ENCODE results near the gene CAMSAP3.

CAMSAP3 gene

DNA sequence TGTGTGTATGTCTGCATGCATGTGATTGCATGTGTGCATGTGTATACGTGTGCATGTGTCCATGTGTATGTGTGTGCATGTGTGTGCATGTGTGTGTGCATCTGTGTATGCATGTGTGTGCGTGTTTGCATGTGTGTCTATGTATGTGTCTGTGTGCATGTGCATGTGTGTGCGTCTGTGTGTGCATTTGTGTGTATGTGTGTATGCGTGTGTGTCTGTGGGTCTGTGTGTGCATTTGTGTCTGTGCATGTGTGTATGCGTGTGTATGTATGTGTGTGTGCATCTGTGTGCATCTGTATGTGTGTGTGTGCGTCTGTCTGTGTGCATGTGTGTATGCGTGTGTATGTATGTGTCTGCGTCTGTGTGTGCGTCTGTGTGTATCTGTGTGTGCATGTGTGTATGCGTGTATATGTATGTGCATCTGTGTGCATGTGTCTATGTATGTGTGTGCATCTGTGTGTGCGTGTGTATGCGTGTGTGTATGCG, 44.2 kb downstream of the CAMSAP3 start:
- Histone ChIP-seq H3K4me1 (ENCODE audit: low read length) (peaks cover 19% of the 10 kb centered on the region), H3K9me3 (ENCODE audit: insufficient read depth, low read length) (no peaks in the 10 kb centered on the region), H3K27me3 (ENCODE audit: low read depth, low read length) (no peaks in the 10 kb centered on the region), H4K20me1 (ENCODE audit: insufficient read depth, low read length) (peaks cover 7% of the 10 kb centered on the region; the same call in 1 of the 2 replicates), H3K27ac (ENCODE audit: low read length) (no peak overlapping the region), H3K4me2 (ENCODE audit: low read length) (no peak overlapping the region), H3K79me2 (ENCODE audit: low read length) (peaks cover 35% of the 10 kb centered on the region), H3K9ac (ENCODE audit: low read length) (no peak overlapping the region), H2AFZ (ENCODE audit: low read depth, low read length) (no peak overlapping the region), H3K4me3 (ENCODE audit: low read length) (no peak overlapping the region), H3K36me3 (replicated peaks; ENCODE audit: low read depth, low read length) (peaks cover 25% of the 10 kb centered on the region)
- no peak for TF ChIP-seq EZH2phosphoT487 (IDR thresholded peaks at IDR 0.05; ENCODE audit: low read depth)
- TF ChIP-seq, protein P1, sequence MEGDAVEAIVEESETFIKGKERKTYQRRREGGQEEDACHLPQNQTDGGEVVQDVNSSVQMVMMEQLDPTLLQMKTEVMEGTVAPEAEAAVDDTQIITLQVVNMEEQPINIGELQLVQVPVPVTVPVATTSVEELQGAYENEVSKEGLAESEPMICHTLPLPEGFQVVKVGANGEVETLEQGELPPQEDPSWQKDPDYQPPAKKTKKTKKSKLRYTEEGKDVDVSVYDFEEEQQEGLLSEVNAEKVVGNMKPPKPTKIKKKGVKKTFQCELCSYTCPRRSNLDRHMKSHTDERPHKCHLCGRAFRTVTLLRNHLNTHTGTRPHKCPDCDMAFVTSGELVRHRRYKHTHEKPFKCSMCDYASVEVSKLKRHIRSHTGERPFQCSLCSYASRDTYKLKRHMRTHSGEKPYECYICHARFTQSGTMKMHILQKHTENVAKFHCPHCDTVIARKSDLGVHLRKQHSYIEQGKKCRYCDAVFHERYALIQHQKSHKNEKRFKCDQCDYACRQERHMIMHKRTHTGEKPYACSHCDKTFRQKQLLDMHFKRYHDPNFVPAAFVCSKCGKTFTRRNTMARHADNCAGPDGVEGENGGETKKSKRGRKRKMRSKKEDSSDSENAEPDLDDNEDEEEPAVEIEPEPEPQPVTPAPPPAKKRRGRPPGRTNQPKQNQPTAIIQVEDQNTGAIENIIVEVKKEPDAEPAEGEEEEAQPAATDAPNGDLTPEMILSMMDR (IDR thresholded peaks at IDR 0.05; ENCODE audit: low read depth, low read length): no peak

DNA sequence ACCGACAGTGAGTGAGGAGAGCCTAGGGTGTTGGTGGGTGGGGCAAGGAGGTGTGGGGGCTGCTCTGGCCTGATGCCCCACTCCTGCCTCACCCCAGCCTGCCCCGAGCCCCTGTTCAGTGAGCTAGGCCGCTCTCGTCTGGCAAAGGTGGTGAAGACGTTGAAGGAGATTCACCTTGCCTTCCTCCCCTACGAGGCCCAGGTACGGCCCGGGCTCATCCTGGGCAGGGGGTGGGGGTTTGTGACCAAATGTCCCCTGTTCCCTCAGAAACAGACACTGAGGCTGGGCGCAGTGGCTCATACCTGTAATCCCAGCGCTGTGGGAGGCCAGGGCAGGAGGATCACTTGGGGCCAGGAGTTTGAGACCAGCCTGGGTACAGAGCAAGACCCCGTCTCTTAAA, 45.1 kb downstream of the CAMSAP3 start:
- Histone ChIP-seq H3K79me2 (ENCODE audit: low read length) (peaks cover 35% of the 10 kb centered on the region), H3K9ac (ENCODE audit: low read length) (no peak overlapping the region), H3K27me3 (ENCODE audit: low read depth, low read length) (no peaks in the 10 kb centered on the region), H3K9me3 (ENCODE audit: insufficient read depth, low read length) (no peaks in the 10 kb centered on the region), H3K4me1 (ENCODE audit: low read length) (peaks cover 28% of the 10 kb centered on the region), H3K27ac (ENCODE audit: low read length) (no peak overlapping the region), H3K4me2 (ENCODE audit: low read length) (no peak overlapping the region), H3K36me3 (replicated peaks; ENCODE audit: low read depth, low read length) (peaks cover 27% of the 10 kb centered on the region), H4K20me1 (ENCODE audit: insufficient read depth, low read length) (peaks cover 7% of the 10 kb centered on the region; the same call in 1 of the 2 replicates), H2AFZ (ENCODE audit: low read depth, low read length) (no peak overlapping the region), H3K4me3 (ENCODE audit: low read length) (no peak overlapping the region)
- TF ChIP-seq, protein P1 (IDR thresholded peaks at IDR 0.05; ENCODE audit: low read depth, low read length): no peak
- TF ChIP-seq EZH2phosphoT487 (IDR thresholded peaks at IDR 0.05; ENCODE audit: low read depth): no peak

DNA sequence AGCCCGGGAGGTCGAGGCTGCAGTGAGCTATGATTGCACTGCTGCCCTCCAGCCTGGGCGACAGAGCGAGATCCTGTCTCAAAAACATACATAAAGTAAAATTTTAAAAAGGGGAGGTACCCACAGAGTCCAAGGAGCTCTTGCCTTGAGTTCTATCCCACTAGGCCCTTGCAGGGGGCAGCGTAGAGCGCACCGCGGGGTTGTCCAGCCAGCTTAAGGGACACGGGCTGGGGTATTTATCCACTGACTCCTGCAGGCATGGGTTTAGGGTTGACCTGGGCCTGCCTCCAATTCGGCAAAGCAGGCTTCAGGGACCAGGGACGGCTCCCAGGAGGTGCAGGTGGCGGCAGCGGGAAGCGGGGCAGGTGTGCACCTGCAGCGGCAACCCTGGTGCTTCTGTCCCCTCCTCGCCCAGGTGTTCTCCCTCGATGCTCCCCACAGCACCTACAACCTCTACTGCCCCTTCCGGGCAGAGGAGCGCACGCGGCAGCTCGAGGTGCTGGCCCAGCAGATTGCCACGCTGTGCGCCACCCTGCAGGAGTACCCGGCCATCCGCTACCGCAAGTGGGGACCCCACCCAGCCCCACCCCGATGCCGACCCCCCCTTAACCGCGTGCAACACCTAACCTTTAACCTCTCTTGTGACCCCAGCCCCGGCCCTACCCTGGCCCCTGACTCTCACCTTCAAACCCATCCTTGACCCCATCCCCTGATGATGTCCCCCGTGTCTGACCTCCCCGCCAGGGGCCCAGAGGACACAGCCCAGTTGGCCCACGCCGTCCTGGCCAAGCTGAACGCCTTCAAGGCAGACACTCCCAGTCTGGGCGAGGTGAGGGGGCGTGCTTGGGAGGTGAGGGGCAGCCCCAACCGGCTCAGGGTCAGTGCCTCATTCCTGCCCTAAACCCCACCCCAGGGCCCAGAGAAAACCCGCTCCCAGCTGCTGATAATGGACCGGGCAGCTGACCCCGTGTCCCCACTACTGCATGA, 45.9 kb downstream of the CAMSAP3 start:
- Histone ChIP-seq H3K4me3 (ENCODE audit: low read length) (no peak overlapping the region), H3K36me3 (replicated peaks; ENCODE audit: low read depth, low read length) (peaks cover 30% of the 10 kb centered on the region), H3K9me3 (ENCODE audit: insufficient read depth, low read length) (no peaks in the 10 kb centered on the region), H3K9ac (ENCODE audit: low read length) (no peak overlapping the region), H3K4me1 (ENCODE audit: low read length) (peaks cover 31% of the 10 kb centered on the region), H3K27me3 (ENCODE audit: low read depth, low read length) (no peaks in the 10 kb centered on the region), H2AFZ (ENCODE audit: low read depth, low read length) (no peak overlapping the region), H3K4me2 (ENCODE audit: low read length) (no peak overlapping the region), H3K27ac (ENCODE audit: low read length) (no peak overlapping the region), H3K79me2 (ENCODE audit: low read length) (peaks cover 34% of the 10 kb centered on the region), H4K20me1 (ENCODE audit: insufficient read depth, low read length) (peaks cover 7% of the 10 kb centered on the region; the same call in 1 of the 2 replicates)
- no peak for TF ChIP-seq EZH2phosphoT487 (IDR thresholded peaks at IDR 0.05; ENCODE audit: low read depth)
- TF ChIP-seq, protein P1 (IDR thresholded peaks at IDR 0.05; ENCODE audit: low read depth, low read length): no peak

DNA sequence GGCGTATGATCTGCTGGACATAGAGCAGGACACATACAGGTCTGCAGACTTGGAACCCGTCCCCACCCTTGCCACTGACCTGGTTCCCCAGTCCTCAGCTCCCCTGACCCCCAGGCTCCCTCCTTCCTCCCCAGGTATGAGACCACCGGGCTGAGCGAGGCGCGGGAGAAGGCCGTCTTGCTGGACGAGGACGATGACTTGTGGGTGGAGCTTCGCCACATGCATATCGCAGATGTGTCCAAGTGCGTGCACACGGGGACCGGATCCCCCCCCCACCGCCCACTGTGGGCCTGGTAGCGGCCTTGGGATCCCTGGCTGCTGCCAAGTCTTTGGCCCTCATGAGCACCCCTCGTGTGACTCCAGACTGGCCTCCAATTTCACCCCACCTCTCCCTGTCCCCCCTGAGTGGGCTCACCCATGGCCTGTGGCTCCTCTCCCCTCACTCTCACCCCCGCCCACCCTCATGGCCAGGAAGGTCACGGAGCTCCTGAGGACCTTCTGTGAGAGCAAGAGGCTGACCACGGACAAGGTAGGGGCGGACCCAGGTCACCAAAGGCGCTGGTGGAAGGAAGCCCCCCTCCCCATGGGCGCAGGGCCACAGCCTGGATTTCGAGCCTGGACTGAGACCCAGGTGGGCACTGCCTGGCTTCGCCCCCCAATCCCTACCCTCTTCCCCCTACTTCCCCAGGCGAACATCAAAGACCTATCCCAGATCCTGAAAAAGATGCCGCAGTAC, 46.8 kb downstream of the CAMSAP3 start:
- Histone ChIP-seq H3K9me3 (ENCODE audit: insufficient read depth, low read length) (no peaks in the 10 kb centered on the region), H3K9ac (ENCODE audit: low read length) (no peak overlapping the region), H3K27ac (ENCODE audit: low read length) (no peak overlapping the region), H3K27me3 (ENCODE audit: low read depth, low read length) (no peaks in the 10 kb centered on the region), H3K4me3 (ENCODE audit: low read length) (no peak overlapping the region), H3K4me2 (ENCODE audit: low read length) (no peak overlapping the region), H4K20me1 (ENCODE audit: insufficient read depth, low read length) (peaks cover 7% of the 10 kb centered on the region; the same call in 1 of the 2 replicates), H2AFZ (ENCODE audit: low read depth, low read length) (no peak overlapping the region), H3K79me2 (ENCODE audit: low read length) (peaks cover 29% of the 10 kb centered on the region), H3K4me1 (ENCODE audit: low read length) (peaks cover 32% of the 10 kb centered on the region), H3K36me3 (replicated peaks; ENCODE audit: low read depth, low read length) (peaks cover 38% of the 10 kb centered on the region)
- TF ChIP-seq EZH2phosphoT487 (IDR thresholded peaks at IDR 0.05; ENCODE audit: low read depth): no peak
- TF ChIP-seq, protein P1 (IDR thresholded peaks at IDR 0.05; ENCODE audit: low read depth, low read length): no peak
